ENCODE results near the gene FEN1.

FEN1 gene

GRCh38 chr11:61805146-61805545 lies 12.4 kb downstream of the FEN1 start:
- Histone ChIP-seq H3K4me1 (ENCODE audit: control insufficient read depth, insufficient read depth, low read length) (no peaks in the 10 kb centered on the region), H3K36me3 (ENCODE audit: control insufficient read depth in 2 of 2, insufficient read depth in 1 of 2, low read length in 2 of 2) (peaks cover 0 to 72% of the 10 kb centered on the region in 2 experiments; a peak in 1 of 3 replicates), H3K27ac (ENCODE audit: extremely low read depth, low read depth, low read length) (no peak overlapping the region), H3K9me3 (ENCODE audit: control insufficient read depth, insufficient read depth, low read depth, low read length) (no peaks in the 10 kb centered on the region), H3K4me3 (ENCODE audit: low read depth, low read length) (no peak overlapping the region)
- TF ChIP-seq ZFP37 (tag by site-specific recombination; IDR thresholded peaks at IDR 0.05) (no peak), ZNF514 (tag by site-specific recombination; IDR thresholded peaks at IDR 0.05) (no peak)
- CTCF ChIA-PET, result interaction anchor here (1.7 to 3.4 kb wide), 3 partner anchors 8 to 93 kb away, joined by 6 to 24 read pairs (median 11); no protein-coding TSS in a partner anchor
- POLR2A ChIA-PET, result interaction anchor here (3.2 kb wide), 1 partner anchor 11 kb away, joined by 17 read pairs; the partner anchor contains the start of gene FADS1

- CTCF ChIA-PET, result interaction anchor here (0.6 to 3.4 kb wide), 7 partner anchors 8 to 303 kb away, joined by 3 to 24 read pairs (median 5); no protein-coding TSS in a partner anchor
- Histone ChIP-seq H3K4me3 (ENCODE audit: low read depth, low read length) (no peak overlapping the region), H3K9me3 (ENCODE audit: control insufficient read depth, insufficient read depth, low read depth, low read length) (no peaks in the 10 kb centered on the region), H3K4me1 (ENCODE audit: control insufficient read depth, insufficient read depth, low read length) (no peaks in the 10 kb centered on the region), H3K27ac (ENCODE audit: extremely low read depth, low read depth, low read length) (no peak overlapping the region), H3K36me3 (ENCODE audit: control insufficient read depth in 2 of 2, insufficient read depth in 1 of 2, low read length in 2 of 2) (peaks cover 0 to 74% of the 10 kb centered on the region in 2 experiments; a peak in 1 of 3 replicates)
- POLR2A ChIA-PET, result interaction anchor here (0.6 to 3.2 kb wide), 3 partner anchors 9 to 21 kb away, joined by 3 to 17 read pairs (median 3); partner anchors contain the start of genes FADS1, FADS2, FEN1 and TMEM258
- TF ChIP-seq ZNF26 (tag by site-specific recombination; IDR thresholded peaks at IDR 0.05) (no peak), ZNF610 (tag by site-specific recombination; IDR thresholded peaks at IDR 0.05; ENCODE audit: borderline replicate concordance) (no peak), ZNF23 (tag by site-specific recombination; IDR thresholded peaks at IDR 0.05; ENCODE audit: borderline replicate concordance) (no peak), REPIN1 (tag by site-specific recombination; IDR thresholded peaks at IDR 0.05; ENCODE audit: low read depth) (no peak), INSM2 (tag by site-specific recombination; IDR thresholded peaks at IDR 0.05) (no peak), KLF9 (tag by site-specific recombination; IDR thresholded peaks at IDR 0.05; ENCODE audit: low read depth) (no peak), ZNF529 (tag by site-specific recombination; IDR thresholded peaks at IDR 0.05; ENCODE audit: insufficient replicate concordance) (no peak), ZNF280D (tag by site-specific recombination; IDR thresholded peaks at IDR 0.05) (no peak), ZBTB44 (tag by site-specific recombination; IDR thresholded peaks at IDR 0.05) (no peak), SP7 (tag by site-specific recombination; IDR thresholded peaks at IDR 0.05) (no peak), ZNF121 (tag by site-specific recombination; IDR thresholded peaks at IDR 0.05) (no peak), WT1 (tag by site-specific recombination; IDR thresholded peaks at IDR 0.05) (no peak), ZNF658 (tag by site-specific recombination; IDR thresholded peaks at IDR 0.05) (no peak), SETDB1 (IDR thresholded peaks at IDR 0.05; ENCODE audit: insufficient read length, low read length) (no peak), ZNF513 (tag by site-specific recombination; IDR thresholded peaks at IDR 0.05) (no peak), HOXC10 (CRISPR knock-in tag; IDR thresholded peaks at IDR 0.05) (no peak), ZNF707 (tag by site-specific recombination; IDR thresholded peaks at IDR 0.05) (no peak), ZBTB1 (tag by site-specific recombination; IDR thresholded peaks at IDR 0.05) (no peak), ZNF837 (tag by site-specific recombination; IDR thresholded peaks at IDR 0.05) (no peak)
Measured at GRCh38 chr11:61806785-61807184, 14.1 kb downstream of the FEN1 start.
